Measurements from ENCODE around the gene MYH14. TPM values are rescaled to one million over a fixed set of nuclear protein-coding genes. Genes with fewer than 3 reads are reported as not detected.

Gene MYH14
- total and polyA plus RNA-seq, 9 of the 15 experiments (the other 6 are each of a cell fraction or from before 2014, with no cell fraction given): 0.04 to 0.86 (median 0.19) TPM; not detected in 2

DNA sequence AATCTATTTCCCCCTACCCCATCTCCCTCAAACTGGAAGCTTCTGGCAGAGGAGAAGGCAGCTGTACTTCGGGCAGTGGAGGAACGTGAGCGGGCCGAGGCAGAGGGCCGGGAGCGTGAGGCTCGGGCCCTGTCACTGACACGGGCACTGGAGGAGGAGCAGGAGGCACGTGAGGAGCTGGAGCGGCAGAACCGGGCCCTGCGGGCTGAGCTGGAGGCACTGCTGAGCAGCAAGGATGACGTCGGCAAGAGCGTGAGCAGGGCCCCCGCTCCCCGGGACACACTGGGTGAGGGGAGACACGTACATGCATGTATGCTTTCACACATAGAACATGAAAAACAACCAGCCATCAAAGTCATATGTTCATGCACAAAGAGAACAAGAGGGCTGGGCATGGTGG lies 83.0 kb downstream of the MYH14 start:
- no peaks in the 10 kb centered on the region for H3K9me1 ChIP-seq (ENCODE audit: control insufficient read depth, insufficient read depth, low read length)
- no peaks in the 10 kb centered on the region for H3K36me3 ChIP-seq (ENCODE audit: control insufficient read depth, insufficient read depth, low read length)
- H3K4me2 ChIP-seq (ENCODE audit: insufficient read depth, low read length): no peak overlapping the region
- H3K27ac ChIP-seq (ENCODE audit: extremely low read depth, low read depth, low read length): no peak overlapping the region
- POLR2A ChIA-PET: interaction anchor here (0.6 to 0.8 kb wide), 2 partner anchors 11 to 486 kb away, joined by 3 to 4 read pairs; no protein-coding TSS in a partner anchor
- BruUV-seq (replicated peaks): no TSS peak
- CTCF ChIA-PET (ENCODE audit: low intra/inter-chr PET ratio): no interaction called here
- in situ Hi-C loops (cut with MboI): no loop called here
- WGBS (ENCODE audit: insufficient coverage, low coverage, missing lambda C conversion rate): 3% methylated on average over 16 of the region's 18 CpGs
- peaks cover 8% of the 10 kb centered on the region for H3K9me3 ChIP-seq (replicated peaks; ENCODE audit: control insufficient read depth, insufficient read depth, low read depth, low read length)
- 0 out of 2 replicates have a peak, but pooled peaks cover 3% of the 10 kb centered on the region for H4K20me1 ChIP-seq (replicated peaks; ENCODE audit: control insufficient read depth, insufficient read depth, low read length)
- no peak for FAIRE-seq
- no peak overlapping the region for H3K9ac ChIP-seq (ENCODE audit: insufficient read depth in 1 of 2, low read depth in 2 of 2, low read length in 2 of 2)
- no peak for ATAC-seq
- TF ChIP-seq FOXK2 (conservative IDR thresholded peaks at IDR 0.05 in 1 of 2, IDR thresholded peaks at IDR 0.05 in 1 of 2; ENCODE audit: low read depth in 2 of 2) (no peak), ZNF408 (CRISPR knock-in tag; IDR thresholded peaks at IDR 0.05; ENCODE audit: low read depth) (no peak), FOXP1 (CRISPR knock-in tag; IDR thresholded peaks at IDR 0.05) (no peak), ZNF124 (CRISPR knock-in tag; IDR thresholded peaks at IDR 0.05) (no peak), TAF15 (IDR thresholded peaks at IDR 0.05; ENCODE audit: low read depth, low read length) (no peak)
- TF ChIP-seq, protein P1, sequence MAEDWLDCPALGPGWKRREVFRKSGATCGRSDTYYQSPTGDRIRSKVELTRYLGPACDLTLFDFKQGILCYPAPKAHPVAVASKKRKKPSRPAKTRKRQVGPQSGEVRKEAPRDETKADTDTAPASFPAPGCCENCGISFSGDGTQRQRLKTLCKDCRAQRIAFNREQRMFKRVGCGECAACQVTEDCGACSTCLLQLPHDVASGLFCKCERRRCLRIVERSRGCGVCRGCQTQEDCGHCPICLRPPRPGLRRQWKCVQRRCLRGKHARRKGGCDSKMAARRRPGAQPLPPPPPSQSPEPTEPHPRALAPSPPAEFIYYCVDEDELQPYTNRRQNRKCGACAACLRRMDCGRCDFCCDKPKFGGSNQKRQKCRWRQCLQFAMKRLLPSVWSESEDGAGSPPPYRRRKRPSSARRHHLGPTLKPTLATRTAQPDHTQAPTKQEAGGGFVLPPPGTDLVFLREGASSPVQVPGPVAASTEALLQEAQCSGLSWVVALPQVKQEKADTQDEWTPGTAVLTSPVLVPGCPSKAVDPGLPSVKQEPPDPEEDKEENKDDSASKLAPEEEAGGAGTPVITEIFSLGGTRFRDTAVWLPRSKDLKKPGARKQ (CRISPR knock-in tag; IDR thresholded peaks at IDR 0.05): no peak
- intact Hi-C loops (cut with micrococcal nuclease): no loop called here
- peaks cover 7 to 52% of the 10 kb centered on the region in 2 experiments for H3K27me3 ChIP-seq (ENCODE audit: control insufficient read depth in 2 of 2, insufficient read depth in 2 of 2, low read length in 2 of 2)
- DNase-seq (ENCODE audit: extremely low read depth in 1 of 4, low spot score in 3 of 4): no peak
- no peak overlapping the region for H3K4me3 ChIP-seq
- H3K4me1 ChIP-seq (replicated peaks in 1 of 2; ENCODE audit: control insufficient read depth in 2 of 2, insufficient read depth in 2 of 2, low read length in 2 of 2): peaks cover 0 to 12% of the 10 kb centered on the region in 2 experiments; a peak in 2 of 5 replicates
- H2AFZ ChIP-seq (ENCODE audit: low read depth, low read length): no peak overlapping the region
- H3K79me2 ChIP-seq (ENCODE audit: control insufficient read depth, insufficient read depth, low read length): no peaks in the 10 kb centered on the region

Measured in K562 (cell line).